ENCODE data around the gene FTCDNL1. TPM values are rescaled to one million over a fixed set of nuclear protein-coding genes. Genes with fewer than 3 reads are reported as not detected.

Gene FTCDNL1
- polyA plus RNA-seq, 1 donor (not counting 4 experiments of a cell fraction or from before 2014, with no cell fraction given), result 0.96 TPM

GRCh38 chr2:199778655-199779054 lies 72.3 kb downstream of the FTCDNL1 start:
- H3K9me1 ChIP-seq (ENCODE audit: control insufficient read depth, extremely low read depth, insufficient read depth, low read length), result no peaks in the 10 kb centered on the region
- dilution Hi-C loops (cut with MboI; ENCODE audit: extremely low pct_ligation_motif_present, low sequenced_read_pairs), result no loop called here
- no peaks in the 10 kb centered on the region for H3K36me3 ChIP-seq (ENCODE audit: control insufficient read depth in 2 of 2, extremely low read depth in 1 of 2, insufficient read depth in 2 of 2, low read length in 2 of 2)
- H3K9ac ChIP-seq (ENCODE audit: control insufficient read depth, extremely low read depth, insufficient read depth, low read length), result no peak overlapping the region
- FAIRE-seq (no peak), DNase-seq (ENCODE audit: low read depth, low spot score) (no peak)
- no peaks in the 10 kb centered on the region for H3K27me3 ChIP-seq (ENCODE audit: control insufficient read depth, extremely low read depth, insufficient read depth, low read length)
- H2AFZ ChIP-seq (ENCODE audit: control insufficient read depth, low read length), result no peak overlapping the region
- no peaks in the 10 kb centered on the region for H3K79me2 ChIP-seq (ENCODE audit: control insufficient read depth, insufficient read depth, low read length)
- H3K4me3 ChIP-seq (ENCODE audit: control insufficient read depth in 2 of 3, extremely low read depth in 1 of 3, insufficient read depth in 2 of 3, low read depth in 1 of 3, low read length in 3 of 3), result no peak overlapping the region
- no peak overlapping the region for H3K27ac ChIP-seq (ENCODE audit: control insufficient read depth, insufficient read depth, low read length)
- TF ChIP-seq CTCF (optimal IDR thresholded peaks at IDR 0.05 in 1 of 3, IDR thresholded peaks at IDR 0.05 in 1 of 3, conservative IDR thresholded peaks at IDR 0.05 in 1 of 3; ENCODE audit: extremely low read depth in 1 of 3, insufficient read depth in 2 of 3, low read length in 3 of 3), result no peak
- TF ChIP-seq EZH2 (IDR thresholded peaks at IDR 0.05; ENCODE audit: low read length), result no peak
- no peak overlapping the region for H3K4me2 ChIP-seq (ENCODE audit: control insufficient read depth, extremely low read depth, insufficient read depth, low read depth, low read length)
- H3K9me3 ChIP-seq (ENCODE audit: control insufficient read depth, low read depth, low read length), result no peaks in the 10 kb centered on the region
- H4K20me1 ChIP-seq (ENCODE audit: control insufficient read depth, extremely low read depth, insufficient read depth, low read length), result no peaks in the 10 kb centered on the region
- H3K4me1 ChIP-seq (ENCODE audit: control insufficient read depth, extremely low read depth, insufficient read depth, low read length), result no peaks in the 10 kb centered on the region

- H3K79me2 ChIP-seq (ENCODE audit: control insufficient read depth, insufficient read depth, low read length), result no peaks in the 10 kb centered on the region
- no peaks in the 10 kb centered on the region for H4K20me1 ChIP-seq (ENCODE audit: control insufficient read depth, extremely low read depth, insufficient read depth, low read length)
- FAIRE-seq (no peak), DNase-seq (ENCODE audit: low read depth, low spot score) (no peak)
- H3K4me3 ChIP-seq (ENCODE audit: control insufficient read depth in 2 of 3, extremely low read depth in 1 of 3, insufficient read depth in 2 of 3, low read depth in 1 of 3, low read length in 3 of 3), result no peak overlapping the region
- no peaks in the 10 kb centered on the region for H3K9me3 ChIP-seq (ENCODE audit: control insufficient read depth, low read depth, low read length)
- H3K36me3 ChIP-seq (ENCODE audit: control insufficient read depth in 2 of 2, extremely low read depth in 1 of 2, insufficient read depth in 2 of 2, low read length in 2 of 2), result no peaks in the 10 kb centered on the region
- dilution Hi-C loops (cut with MboI; ENCODE audit: extremely low pct_ligation_motif_present, low sequenced_read_pairs), result no loop called here
- H3K4me2 ChIP-seq (ENCODE audit: control insufficient read depth, extremely low read depth, insufficient read depth, low read depth, low read length), result no peak overlapping the region
- no peak overlapping the region for H2AFZ ChIP-seq (ENCODE audit: control insufficient read depth, low read length)
- no peak overlapping the region for H3K27ac ChIP-seq (ENCODE audit: control insufficient read depth, insufficient read depth, low read length)
- no peaks in the 10 kb centered on the region for H3K27me3 ChIP-seq (ENCODE audit: control insufficient read depth, extremely low read depth, insufficient read depth, low read length)
- H3K4me1 ChIP-seq (ENCODE audit: control insufficient read depth, extremely low read depth, insufficient read depth, low read length), result no peaks in the 10 kb centered on the region
- no peak for TF ChIP-seq CTCF (optimal IDR thresholded peaks at IDR 0.05 in 1 of 3, IDR thresholded peaks at IDR 0.05 in 1 of 3, conservative IDR thresholded peaks at IDR 0.05 in 1 of 3; ENCODE audit: extremely low read depth in 1 of 3, insufficient read depth in 2 of 3, low read length in 3 of 3)
- TF ChIP-seq EZH2 (IDR thresholded peaks at IDR 0.05; ENCODE audit: low read length), result no peak
- H3K9ac ChIP-seq (ENCODE audit: control insufficient read depth, extremely low read depth, insufficient read depth, low read length), result no peak overlapping the region
- no peaks in the 10 kb centered on the region for H3K9me1 ChIP-seq (ENCODE audit: control insufficient read depth, extremely low read depth, insufficient read depth, low read length)
Measured at GRCh38 chr2:199777916-199778315, 73.1 kb downstream of the FTCDNL1 start.
